ENCODE measurements around the gene CALM3.
"Not testable (repeated sequence)": the region's sequence is repeated elsewhere in the genome, so short reads cannot be mapped to it uniquely, and the experiment has no call there.

Gene CALM3

DNA sequence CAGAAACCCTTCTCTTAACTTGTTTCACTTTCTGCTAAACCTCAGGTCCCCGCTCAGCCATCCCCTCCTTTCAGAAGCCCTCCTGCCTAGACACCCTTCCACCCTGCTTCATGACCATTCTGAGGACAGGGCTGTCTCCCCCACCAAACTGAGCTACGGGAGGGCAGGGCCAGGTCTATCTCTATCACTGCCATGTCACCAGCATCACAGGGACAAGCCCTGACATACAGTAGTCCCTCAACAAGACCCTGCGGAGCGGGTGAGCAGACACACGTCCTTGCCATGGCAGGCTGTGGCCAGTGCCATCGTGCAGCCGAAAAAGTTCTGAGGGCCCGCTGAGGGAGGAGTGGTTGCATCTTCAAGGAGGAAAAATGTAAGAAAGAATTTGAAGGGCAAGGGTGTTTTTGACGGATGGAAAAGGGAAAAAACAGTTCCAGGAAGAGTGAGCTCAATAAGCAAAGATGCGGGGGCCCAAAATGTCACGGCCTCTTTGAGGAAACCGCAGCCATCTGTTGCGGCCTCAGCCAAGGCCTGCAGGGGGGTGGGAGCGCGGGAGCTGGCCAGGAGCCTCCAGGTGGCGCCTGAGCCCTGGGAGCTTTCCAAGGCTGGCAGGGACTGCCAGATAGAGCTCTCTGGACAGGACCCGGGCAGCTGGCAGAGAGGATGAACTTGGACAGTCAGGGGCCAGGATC is 15.6 kb downstream of the CALM3 start:
- DNase-seq = peak; percentile 88

GRCh38 chr19:46617601-46618000 is 16.5 kb downstream of the CALM3 start:
- no peak for DNase-seq

DNA sequence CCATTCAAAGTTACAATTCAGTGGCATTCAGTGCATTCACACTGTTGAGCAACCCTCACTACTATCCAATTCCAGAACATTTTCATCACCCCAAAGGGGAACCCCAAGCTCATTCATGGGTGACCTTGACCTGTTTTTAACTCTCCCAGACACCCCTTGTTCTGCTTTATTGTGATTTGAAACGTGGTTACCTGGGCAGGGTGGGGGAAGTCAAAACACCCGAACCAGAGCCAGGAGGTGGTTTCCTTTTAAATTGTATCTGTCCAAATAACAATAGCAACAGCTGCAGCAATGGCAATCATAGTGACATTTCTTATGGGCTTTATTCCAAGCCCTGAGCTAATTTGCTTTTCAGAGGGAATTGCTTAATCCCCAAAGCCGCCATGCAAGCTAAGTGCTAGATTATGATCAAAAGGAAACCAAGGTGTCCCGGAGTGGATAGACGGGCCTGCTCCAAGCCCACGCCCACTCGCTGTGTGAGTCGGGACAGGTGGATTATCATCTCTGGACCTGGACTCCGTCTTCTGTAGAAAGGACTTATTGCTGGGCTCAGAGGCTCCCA is 17.6 kb downstream of the CALM3 start:
- peak; percentile 70 for DNase-seq

GRCh38 chr19:46620267-46620666 is 19.1 kb downstream of the CALM3 start:
- no peak for DNase-seq

DNA sequence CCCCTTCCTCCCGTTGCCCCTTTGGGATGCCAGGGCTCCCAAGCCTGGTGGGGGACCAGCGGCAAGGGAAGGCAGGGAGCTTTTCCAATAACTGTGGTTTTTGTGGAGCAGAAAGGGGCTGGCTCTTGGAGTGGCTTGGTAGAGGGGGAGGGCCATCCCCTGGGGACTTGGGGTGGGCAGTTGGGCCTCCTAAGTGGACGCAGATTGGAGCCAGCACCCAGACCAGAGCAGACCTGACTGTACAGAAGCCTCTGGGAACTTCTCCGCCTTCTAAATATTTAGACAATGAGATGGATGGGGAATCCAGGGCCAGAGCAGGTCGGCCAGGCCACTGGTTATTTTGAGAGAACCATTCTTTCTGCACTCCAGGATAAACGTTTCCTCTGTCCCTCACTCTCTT is 19.6 kb downstream of the CALM3 start:
- no peak for DNase-seq

DNA sequence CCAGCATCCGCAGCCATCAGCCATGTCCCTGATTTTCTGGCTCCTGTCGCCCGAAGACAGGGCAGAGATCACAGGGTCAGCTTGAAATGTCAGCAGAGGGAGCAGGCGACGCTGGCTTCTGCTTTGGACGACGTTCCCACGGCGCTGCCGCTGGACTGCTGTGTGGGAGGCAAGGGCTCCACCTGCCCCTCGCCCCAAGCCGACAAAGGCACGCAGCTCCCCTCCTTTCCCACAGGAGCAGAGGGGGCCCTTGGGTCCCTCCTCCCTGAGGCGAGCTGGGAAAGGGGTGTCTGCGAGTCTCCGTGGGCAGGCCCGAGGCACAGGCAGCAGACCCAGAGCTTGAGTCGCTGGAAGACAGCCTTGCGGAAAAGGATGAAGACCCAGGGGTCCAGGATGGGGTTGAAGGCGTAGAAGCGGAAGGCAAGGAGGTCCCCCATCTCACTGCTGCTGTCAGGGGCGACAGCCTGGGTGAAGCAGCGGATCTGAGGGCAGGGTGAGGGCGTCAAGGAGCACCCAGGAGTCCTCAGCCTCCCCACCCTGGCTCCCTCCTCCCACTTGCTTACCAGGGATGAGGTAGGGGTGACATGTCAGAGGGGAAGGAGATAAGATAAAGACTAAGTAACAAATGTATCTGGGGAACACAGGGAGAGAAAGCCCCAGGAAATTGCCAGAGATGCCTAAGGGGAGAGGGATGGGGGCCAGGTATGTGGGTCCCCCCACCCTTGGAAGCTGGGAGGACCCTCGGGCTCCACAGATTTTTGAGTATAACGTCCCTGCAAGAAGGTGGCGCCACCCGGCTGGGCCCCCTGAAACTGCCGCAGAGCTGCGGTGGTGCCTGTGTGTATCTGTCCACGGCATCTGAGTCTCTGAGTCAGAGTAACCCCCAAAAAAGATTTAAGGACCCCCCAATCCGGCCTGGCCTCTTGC is 20.3 kb downstream of the CALM3 start:
- no peak for DNase-seq

- no peak for DNase-seq
Observed at GRCh38 chr19:46622118-46622446, 21.0 kb downstream of the CALM3 start.

GRCh38 chr19:46623915-46624502 is 22.9 kb downstream of the CALM3 start:
- DNase-seq = no peak

GRCh38 chr19:46624958-46625661 is 24.0 kb downstream of the CALM3 start, which contains the start of gene PTGIR:
Gene PTGIR, minus strand, starts transcription at chr19:46625089. Its CDS starts 864 bp downstream, at chr19:46624225.
- DNase-seq = peak; percentile 83

DNA sequence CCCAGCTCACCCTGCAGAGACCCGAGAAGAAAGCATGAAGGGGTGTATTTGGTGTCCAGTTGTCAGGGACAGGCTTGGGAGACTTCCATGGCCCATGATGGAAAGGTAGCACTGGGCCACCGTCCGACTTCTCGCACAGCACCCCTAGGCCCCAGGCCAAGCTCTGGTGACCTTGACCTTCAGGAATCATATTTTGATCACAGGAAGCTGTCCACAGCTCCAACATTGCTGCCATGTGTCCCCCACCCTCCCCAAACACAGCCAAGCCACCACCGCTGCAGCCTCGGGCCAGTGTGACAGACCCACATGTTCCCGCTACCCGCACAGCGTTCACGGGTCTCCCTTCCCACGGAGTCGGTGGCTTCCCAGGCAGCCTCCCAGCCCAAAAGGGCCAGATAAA is 24.6 kb downstream of the CALM3 start:
- no peak for DNase-seq

DNA sequence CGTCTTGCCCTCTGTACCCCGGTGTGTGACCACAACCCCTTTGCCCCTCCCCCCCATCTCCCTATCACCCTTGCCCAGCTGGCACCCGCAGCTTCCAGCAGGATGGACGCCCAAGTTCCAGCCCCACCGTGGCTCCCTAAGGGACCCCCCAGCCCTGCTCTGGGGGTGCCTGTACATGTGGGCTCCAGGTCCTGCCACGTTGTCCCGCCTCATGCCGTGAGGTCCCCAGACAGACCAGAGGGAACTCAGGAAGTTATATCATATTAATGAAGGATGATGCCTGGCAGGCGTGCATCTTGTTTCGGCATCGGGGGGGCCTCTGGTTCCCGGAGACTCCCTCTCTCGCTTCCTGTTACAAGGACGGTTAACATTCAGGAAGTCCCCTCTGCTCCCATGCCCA is 25.3 kb downstream of the CALM3 start:
- peak; percentile 75 for DNase-seq

DNA sequence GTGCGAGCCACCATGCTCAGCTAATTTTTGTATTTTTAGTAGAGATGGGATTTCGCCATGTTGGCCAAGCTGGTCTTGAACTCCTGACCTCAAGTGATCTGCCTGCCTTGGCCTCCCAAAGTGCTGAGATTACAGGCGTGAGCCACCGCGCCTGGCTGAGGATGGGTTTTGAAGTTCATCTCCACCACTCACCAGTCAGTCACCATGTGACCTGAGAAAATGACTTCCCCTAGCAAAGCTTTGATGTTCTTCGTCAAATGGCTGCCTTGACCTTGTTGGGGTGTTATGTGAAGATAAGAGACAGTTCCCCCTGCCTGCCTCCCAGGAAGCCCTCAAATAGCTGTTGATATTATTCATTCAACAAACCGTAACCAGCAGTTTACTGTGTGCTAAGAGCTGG is 27.8 kb downstream of the CALM3 start:
- not testable (repeated sequence) for DNase-seq

DNA sequence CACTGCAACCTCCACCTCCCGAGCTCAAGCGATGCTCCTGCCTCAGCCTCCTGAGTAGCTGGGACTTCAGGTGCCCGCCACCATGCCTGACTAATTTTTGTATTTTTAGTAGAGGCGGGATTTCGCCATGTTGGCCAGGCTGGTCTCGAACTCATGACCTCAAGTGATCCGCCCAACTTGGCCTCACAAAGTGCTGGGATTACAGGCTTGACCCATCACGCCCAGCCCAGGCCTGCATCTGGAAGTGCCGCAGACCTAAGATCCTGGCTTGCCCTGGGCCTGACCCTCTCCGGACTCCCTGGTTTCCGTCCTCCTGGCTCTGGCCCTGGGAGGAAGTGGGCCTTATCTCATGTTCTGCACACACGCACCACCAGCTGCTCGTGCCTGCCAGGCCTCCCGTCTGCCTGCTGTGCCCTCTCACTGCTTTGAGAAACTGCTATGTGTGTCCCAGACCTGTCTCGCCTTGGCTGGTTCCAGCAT is 28.5 kb downstream of the CALM3 start:
- DNase-seq = no peak

DNA sequence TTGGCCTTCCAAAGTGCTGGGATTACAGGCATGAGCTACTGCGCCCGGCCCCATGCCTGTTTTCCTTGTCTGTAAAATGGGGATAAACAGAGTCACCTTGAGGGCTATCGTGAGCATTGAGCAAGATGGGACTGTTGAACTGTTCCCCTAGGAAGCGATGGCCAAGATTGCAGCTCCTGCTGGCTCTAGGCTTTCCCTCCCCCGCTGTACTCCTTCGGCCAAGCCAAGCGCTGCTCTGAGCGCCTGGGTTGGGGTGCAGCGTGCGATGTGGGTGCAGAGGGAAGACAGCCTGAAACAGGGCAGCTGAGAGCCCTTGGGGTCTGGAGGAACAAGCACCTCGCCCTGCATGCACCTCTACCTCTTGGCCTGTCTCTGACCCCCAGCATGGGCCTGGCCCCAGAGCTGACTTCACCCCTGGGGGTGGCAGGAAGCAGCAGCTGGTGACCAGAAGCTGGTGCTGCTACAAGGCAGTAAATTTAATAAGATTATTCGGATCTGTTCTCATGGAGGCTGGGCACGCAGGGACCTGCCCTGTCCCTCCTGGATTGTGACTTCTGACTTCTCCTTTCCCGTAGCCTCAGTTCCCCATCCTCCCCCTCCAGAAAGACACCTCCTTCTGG is 29.6 kb downstream of the CALM3 start:
- no peak for DNase-seq

DNA sequence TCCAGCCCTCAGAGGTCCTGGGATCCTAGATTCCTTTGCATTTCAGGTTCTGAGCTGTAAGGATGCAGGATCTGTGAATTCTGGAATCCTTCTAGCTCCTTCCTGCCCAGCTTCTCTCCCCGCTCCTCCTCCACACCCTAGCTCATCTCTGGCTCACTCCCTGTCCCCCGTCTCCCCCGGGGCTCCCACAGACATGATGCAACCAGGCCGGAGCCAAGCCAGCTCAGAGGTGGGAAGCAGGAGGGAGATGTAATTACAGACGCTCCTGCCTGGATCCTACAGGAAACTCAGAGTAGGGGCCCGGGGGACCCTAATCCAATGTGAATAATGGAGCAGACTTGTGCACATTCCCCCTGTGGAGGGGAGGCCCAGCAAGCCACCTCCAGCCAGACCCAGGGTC is 30.4 kb downstream of the CALM3 start:
- no peak for DNase-seq

GRCh38 chr19:46633130-46633529 is 32.0 kb downstream of the CALM3 start:
- DNase-seq = no peak

GRCh38 chr19:46634045-46634655 is 33.0 kb downstream of the CALM3 start:
- DNase-seq = peak; percentile 96

GRCh38 chr19:46634656-46635218 is 33.6 kb downstream of the CALM3 start:
- DNase-seq = no peak

DNA sequence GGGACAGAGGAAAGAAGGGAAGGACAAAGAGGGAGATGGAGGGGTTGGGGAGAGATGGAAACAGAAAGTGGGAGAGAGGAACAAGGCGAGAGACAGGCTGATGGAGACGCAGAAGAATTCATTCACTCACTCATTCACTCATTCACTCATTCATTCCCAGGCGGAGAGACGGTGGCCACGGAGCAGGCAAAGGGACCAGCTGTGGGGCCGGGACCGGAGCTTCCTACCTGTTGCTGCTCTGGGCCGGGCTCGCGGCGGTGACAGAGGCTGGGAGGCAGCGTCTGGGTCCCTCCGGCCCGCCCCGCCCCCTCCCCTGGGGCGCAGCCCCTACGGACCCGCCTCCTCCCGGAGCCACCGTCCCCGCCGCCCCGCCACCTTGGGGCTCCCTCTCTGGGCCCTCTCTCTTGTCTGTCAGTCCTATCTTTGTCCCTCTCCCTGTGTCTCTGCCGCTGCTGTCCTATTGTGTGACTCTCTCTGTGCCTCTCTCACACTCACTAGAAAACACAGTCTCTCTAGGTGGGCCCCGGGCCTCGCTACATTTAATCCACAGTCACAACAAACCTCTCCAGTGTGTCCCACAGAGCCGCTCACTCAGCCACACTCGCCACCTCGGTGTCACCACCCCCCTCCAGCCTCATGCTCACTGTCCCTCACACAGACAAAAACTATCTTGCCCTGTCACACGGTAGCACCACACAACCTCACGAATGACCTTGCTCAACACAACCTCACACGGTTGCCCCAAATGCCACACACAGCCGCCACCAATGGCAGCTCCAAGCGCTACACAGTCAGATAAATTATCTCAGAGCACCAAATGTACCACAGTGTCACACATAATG is 35.0 kb downstream of the CALM3 start, which contains the start of gene GNG8:
GNG8 (minus strand) TSS at position 283 of the 842 bp plus-strand sequence. CDS start 1,520 bp downstream, outside the sequence.
- no peak for DNase-seq

- no peak for DNase-seq
Observed at GRCh38 chr19:46637224-46637623, 36.1 kb downstream of the CALM3 start.
